ENCODE results near the gene RAB5B. TPM values are rescaled to one million over a fixed set of nuclear protein-coding genes. Genes with fewer than 3 reads are reported as not detected.

Gene RAB5B
- total RNA-seq, 1 experiment from 2014 or later: 44.5 TPM

DNA sequence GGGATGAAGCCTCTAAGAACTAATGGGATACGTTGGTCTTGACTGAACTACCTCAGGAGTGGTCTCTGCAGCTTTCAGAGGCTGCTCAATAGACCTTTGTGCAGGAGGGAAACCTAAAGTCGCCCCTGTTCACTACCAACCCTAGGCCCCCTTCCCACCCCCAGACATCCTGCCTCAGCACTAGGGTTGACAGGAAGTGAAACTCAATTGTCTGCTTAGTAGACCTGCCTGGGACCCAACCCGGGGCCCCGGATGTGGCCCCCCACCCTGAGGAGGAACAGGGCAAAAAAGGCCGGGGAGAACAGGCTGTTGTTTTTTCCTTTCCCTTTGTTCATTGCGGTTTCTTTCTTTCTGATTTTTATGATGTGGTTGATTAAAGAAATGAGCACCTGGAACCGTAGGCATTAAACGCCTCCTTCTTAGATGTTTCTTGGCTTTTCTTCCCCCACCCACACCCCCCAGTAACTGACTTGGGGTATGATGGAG lies 44.5 kb upstream of the RAB5B start:
- TF ChIP-seq MAX (IDR thresholded peaks at IDR 0.05): no peak
- TF ChIP-seq FOSL1 (IDR thresholded peaks at IDR 0.05; ENCODE audit: low read depth): no peak
- no peak for TF ChIP-seq ZNF274 (IDR thresholded peaks at IDR 0.05; ENCODE audit: low read depth, low read length)
- TF ChIP-seq, protein P1, sequence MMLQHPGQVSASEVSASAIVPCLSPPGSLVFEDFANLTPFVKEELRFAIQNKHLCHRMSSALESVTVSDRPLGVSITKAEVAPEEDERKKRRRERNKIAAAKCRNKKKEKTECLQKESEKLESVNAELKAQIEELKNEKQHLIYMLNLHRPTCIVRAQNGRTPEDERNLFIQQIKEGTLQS (IDR thresholded peaks at IDR 0.05): no peak
- TF ChIP-seq EGR1 (IDR thresholded peaks at IDR 0.05; ENCODE audit: low read depth): no peak
- no peak for TF ChIP-seq CEBPB (IDR thresholded peaks at IDR 0.05; ENCODE audit: low read depth)
- no peak for TF ChIP-seq EZH2 (IDR thresholded peaks at IDR 0.05)
- no peak for TF ChIP-seq POLR2AphosphoS5 (IDR thresholded peaks at IDR 0.05; ENCODE audit: low read depth, low read length)
- no peak for TF ChIP-seq TCF7L2 (IDR thresholded peaks at IDR 0.05; ENCODE audit: borderline replicate concordance, extremely low read depth, insufficient read depth, insufficient read length)
- TF ChIP-seq, protein P2, sequence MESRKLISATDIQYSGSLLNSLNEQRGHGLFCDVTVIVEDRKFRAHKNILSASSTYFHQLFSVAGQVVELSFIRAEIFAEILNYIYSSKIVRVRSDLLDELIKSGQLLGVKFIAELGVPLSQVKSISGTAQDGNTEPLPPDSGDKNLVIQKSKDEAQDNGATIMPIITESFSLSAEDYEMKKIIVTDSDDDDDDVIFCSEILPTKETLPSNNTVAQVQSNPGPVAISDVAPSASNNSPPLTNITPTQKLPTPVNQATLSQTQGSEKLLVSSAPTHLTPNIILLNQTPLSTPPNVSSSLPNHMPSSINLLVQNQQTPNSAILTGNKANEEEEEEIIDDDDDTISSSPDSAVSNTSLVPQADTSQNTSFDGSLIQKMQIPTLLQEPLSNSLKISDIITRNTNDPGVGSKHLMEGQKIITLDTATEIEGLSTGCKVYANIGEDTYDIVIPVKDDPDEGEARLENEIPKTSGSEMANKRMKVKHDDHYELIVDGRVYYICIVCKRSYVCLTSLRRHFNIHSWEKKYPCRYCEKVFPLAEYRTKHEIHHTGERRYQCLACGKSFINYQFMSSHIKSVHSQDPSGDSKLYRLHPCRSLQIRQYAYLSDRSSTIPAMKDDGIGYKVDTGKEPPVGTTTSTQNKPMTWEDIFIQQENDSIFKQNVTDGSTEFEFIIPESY (IDR thresholded peaks at IDR 0.05; ENCODE audit: extremely low read depth, insufficient replicate concordance, low read length): no peak
- RAD21 ChIA-PET (ENCODE audit: low non-redundant PET in 1 of 2, low total read pairs in 2 of 2, uncharacterized antibody in 2 of 2, unreplicated experiment in 2 of 2): no interaction called here
- DNase-seq (ENCODE audit: low read depth, low spot score): no peak
- peaks cover 32% of the 10 kb centered on the region for H3K79me2 ChIP-seq (ENCODE audit: insufficient read depth, low read length)
- no peaks in the 10 kb centered on the region for H3K9me2 ChIP-seq (ENCODE audit: insufficient read depth)
- no peak overlapping the region for H2AFZ ChIP-seq (ENCODE audit: low read depth, low read length, poor library complexity, severe bottlenecking)
- intact Hi-C loops (cut with micrococcal nuclease): no loop called here
- H4K20me1 ChIP-seq (ENCODE audit: insufficient read depth): no peaks in the 10 kb centered on the region
- CTCF ChIA-PET: interaction anchor here (1.3 to 1.4 kb wide), 3 partner anchors 11 to 191 kb away, joined by 4 to 9 read pairs (median 7); no protein-coding TSS in a partner anchor
- peak overlapping the region; percentile 89 for H3K4me2 ChIP-seq (ENCODE audit: low read length)
- no peaks in the 10 kb centered on the region for H3K36me3 ChIP-seq (ENCODE audit: control insufficient read depth in 1 of 2, insufficient read depth in 2 of 2, low read length in 2 of 2)
- peaks cover 35 to 68% of the 10 kb centered on the region in 2 experiments for H3K4me1 ChIP-seq (ENCODE audit: control insufficient read depth in 1 of 2, insufficient read depth in 2 of 2, low read length in 2 of 2)
- no peak overlapping the region for H3K4me3 ChIP-seq (replicated peaks in 1 of 2; ENCODE audit: low read depth in 1 of 2, low read length in 2 of 2)
- POLR2A ChIA-PET: no interaction called here
- ATAC-seq: no peak
- H3K27ac ChIP-seq (ENCODE audit: low read depth, low read length): peak overlapping the region; percentile 97
- H3K9ac ChIP-seq (ENCODE audit: low read length): no peak overlapping the region
- no TSS peak for BruUV-seq (replicated peaks)
- H3K27me3 ChIP-seq (ENCODE audit: insufficient read depth, low read length): no peaks in the 10 kb centered on the region
- no peaks in the 10 kb centered on the region for H3K9me3 ChIP-seq (ENCODE audit: control insufficient read depth in 1 of 2, insufficient read depth in 1 of 2, low read depth in 1 of 2, low read length in 2 of 2)
